Mammary epithelial cell (primary cell): ENCODE measurements around the gene TCF7L1.

Experiments used
- EZH2 ChIP-seq: IDR thresholded peaks from 2 replicates; pipeline ENCODE4 v1.6.1; 2012; ENCODE audit warnings: low read length, inconsistent platforms, borderline replicate concordance
- TF ChIP-seq, protein P1 (sequence below), 2 donors: IDR thresholded peaks in 1 of 2; conservative IDR thresholded peaks in 1 of 2; 2 replicates each; pipeline ENCODE4 v1.5.1; 2011 to 2012; ENCODE audit warnings: inconsistent platforms in 2 of 2, low read length in 2 of 2, mild to moderate bottlenecking in 2 of 2, control low read depth in 1 of 2, low read depth in 1 of 2; ENCODE audit not compliant: insufficient read depth in 1 of 2; ENCODE audit errors: extremely low read depth in 1 of 2

DNA sequence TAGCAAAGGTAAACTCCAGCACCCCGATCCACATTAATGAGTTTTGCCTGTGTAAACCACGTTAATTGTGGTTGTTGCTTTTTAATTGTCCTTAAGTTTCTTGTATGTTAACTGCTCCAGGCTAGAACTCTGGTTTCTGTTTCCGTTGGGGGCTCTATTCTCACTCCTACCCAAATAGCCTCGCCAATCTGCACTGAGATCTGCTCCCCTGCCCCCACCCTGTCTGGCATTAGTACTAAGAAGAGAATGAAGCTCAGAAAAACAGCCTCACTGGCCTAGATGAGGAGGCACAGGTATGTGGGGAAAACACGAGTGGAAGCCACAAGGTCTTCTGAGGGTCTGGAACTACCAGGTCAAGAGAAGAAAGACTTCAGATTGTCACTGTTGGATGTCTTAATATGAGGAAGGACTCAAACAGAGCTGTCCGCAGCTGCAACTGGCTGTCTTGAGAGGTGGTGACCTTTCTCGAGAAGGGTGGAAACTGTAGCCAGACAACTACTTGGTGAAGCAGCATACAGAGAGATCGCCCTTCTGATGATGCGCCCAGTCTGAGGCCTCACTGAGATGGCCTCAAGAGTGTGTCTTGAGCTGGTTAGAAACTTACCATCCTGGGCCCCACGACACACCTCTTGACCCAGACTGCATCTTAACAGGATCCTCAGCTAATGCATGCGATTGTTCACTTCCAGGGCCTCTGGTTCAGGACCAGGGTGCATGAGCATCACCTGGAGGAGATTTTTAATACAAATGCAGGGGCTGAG is 121.5 kb downstream of the TCF7L1 start:
- TF ChIP-seq, protein P1, sequence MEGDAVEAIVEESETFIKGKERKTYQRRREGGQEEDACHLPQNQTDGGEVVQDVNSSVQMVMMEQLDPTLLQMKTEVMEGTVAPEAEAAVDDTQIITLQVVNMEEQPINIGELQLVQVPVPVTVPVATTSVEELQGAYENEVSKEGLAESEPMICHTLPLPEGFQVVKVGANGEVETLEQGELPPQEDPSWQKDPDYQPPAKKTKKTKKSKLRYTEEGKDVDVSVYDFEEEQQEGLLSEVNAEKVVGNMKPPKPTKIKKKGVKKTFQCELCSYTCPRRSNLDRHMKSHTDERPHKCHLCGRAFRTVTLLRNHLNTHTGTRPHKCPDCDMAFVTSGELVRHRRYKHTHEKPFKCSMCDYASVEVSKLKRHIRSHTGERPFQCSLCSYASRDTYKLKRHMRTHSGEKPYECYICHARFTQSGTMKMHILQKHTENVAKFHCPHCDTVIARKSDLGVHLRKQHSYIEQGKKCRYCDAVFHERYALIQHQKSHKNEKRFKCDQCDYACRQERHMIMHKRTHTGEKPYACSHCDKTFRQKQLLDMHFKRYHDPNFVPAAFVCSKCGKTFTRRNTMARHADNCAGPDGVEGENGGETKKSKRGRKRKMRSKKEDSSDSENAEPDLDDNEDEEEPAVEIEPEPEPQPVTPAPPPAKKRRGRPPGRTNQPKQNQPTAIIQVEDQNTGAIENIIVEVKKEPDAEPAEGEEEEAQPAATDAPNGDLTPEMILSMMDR (conservative IDR thresholded peaks at IDR 0.05 in 1 of 2, IDR thresholded peaks at IDR 0.05 in 1 of 2; ENCODE audit: extremely low read depth in 1 of 2, insufficient read depth in 1 of 2, low read depth in 1 of 2, low read length in 2 of 2), result no peak
- no peak for TF ChIP-seq EZH2
